Spleen (tissue), 7 donors: ENCODE measurements around the gene SLC2A9.

Experiments used
- CTCF ChIP-seq, 11 experiments: fragments of 200-600 bp in 7 of 11; fragments of 450-650 bp in 4 of 11; sonication (generic) in 4 of 11; IDR thresholded peaks in 8 of 11; conservative IDR thresholded peaks in 3 of 11; 1 replicate in 7 of 11; 2 replicates in 4 of 11; pipeline versions ENCODE4 v1.4.0 to v1.8.0; 2016 to 2021; ENCODE audit warnings: antibody characterized with exemption in 11 of 11, inconsistent platforms in 4 of 11, mild to moderate bottlenecking in 1 of 11
- POLR2A ChIP-seq, 3 donors: fragments of 450-650 bp; IDR thresholded peaks; one replicate each; pipeline ENCODE4 v1.5.1; 2017; ENCODE audit warnings: antibody characterized with exemption in 3 of 3, mild to moderate bottlenecking in 1 of 3
- donor health status: DM: no; HTN: no; CAD: no; lungs with moderate emphysema.
- donor health status: DM: no; HTN: no; CAD: no.
- donor health status: DM: no; HTN: no; CAD: no.

GRCh38 chr4:9954468-9954867 lies 66.8 kb downstream of the SLC2A9 start:
- no peak for TF ChIP-seq CTCF (IDR thresholded peaks at IDR 0.05 in 8 of 11, conservative IDR thresholded peaks at IDR 0.05 in 3 of 11)
- TF ChIP-seq POLR2A (IDR thresholded peaks at IDR 0.05) = no peak
